Testis (tissue), 3 donors: Measurements from ENCODE around the gene PPP2R2D. TPM values are rescaled to one million over a fixed set of nuclear protein-coding genes. Genes with fewer than 3 reads are reported as not detected.

Experiments used
- DNase-seq: peaks from one replicate; pipeline ENCODE4 v3.0.0-alpha.2; 2019
- H3K27ac ChIP-seq, 2 donors: fragments of 200-600 bp; sonication (generic); one replicate each; pipeline ENCODE4 v1.5.1; 2019
- H3K27me3 ChIP-seq: fragments of 200-600 bp; sonication (generic); one replicate; pipeline ENCODE4 v1.5.1; 2019
- H3K36me3 ChIP-seq: fragments of 200-600 bp; sonication (generic); one replicate; pipeline ENCODE4 v1.5.1; 2017; ENCODE audit warnings: low read depth; ENCODE audit errors: missing control alignments
- H3K4me1 ChIP-seq: fragments of 200-600 bp; sonication (generic); one replicate; pipeline ENCODE4 v1.5.1; 2019
- H3K4me3 ChIP-seq, 2 donors: fragments of 200-600 bp; sonication (generic); one replicate each; pipeline ENCODE4 v1.5.1; 2017 to 2019
- H3K9me3 ChIP-seq: fragments of 200-600 bp; sonication (generic); one replicate; pipeline ENCODE4 v1.5.1; 2017
- POLR2A ChIP-seq: fragments of 450-650 bp; IDR thresholded peaks from one replicate; pipeline ENCODE4 v1.6.1; 2017; ENCODE audit warnings: antibody characterized with exemption, mild to moderate bottlenecking, moderate library complexity
- WGBS, 2 donors: methylation state at CpG; one replicate each; pipeline ENCODE4 v1.1.5; 2018; 5-methylcytosine and 5-hydroxymethylcytosine counted together
- intact Hi-C: fragments of 100-400 bp; cut with DNase I; formaldehyde crosslinking; loops from one replicate; pipeline ENCODE4 v1.15.1; 2023; ENCODE audit warnings: low total_unique reads
- polyA plus RNA-seq: library from polyadenylated mRNA; stranded (reverse); fragments of 350-450 nt; fragmentation: Illumina TruSeq; extraction: RNeasy Lipid Tissue Mini Kit (QIAGEN cat#74804); gene quantifications from one replicate; pipeline ENCODE4 v1.2.3, GENCODE V29; 2014; ENCODE audit warnings: low read depth, low replicate concordance; ENCODE audit not compliant: insufficient read depth
- total RNA-seq, 2 donors: library from RNA; depleted of rRNA; stranded (reverse); fragments of >200 nt; gene quantifications; one replicate each; pipeline ENCODE4 v1.2.3, GENCODE V29; 2016
- TF ChIP-seq, protein P1 (sequence below), 3 experiments: fragments of 450-650 bp in 2 of 3; fragments of 200-600 bp in 1 of 3; sonication (generic) in 1 of 3; IDR thresholded peaks; one replicate each; pipeline ENCODE4 v1.5.1; 2016 to 2019; ENCODE audit warnings: antibody characterized with exemption in 3 of 3, mild to moderate bottlenecking in 2 of 3, moderate library complexity in 1 of 3

Gene PPP2R2D
- total and polyA plus RNA-seq, 3 donors from 2014 or later = 34.9 to 49.2 (median 48.5) TPM

GRCh38 chr10:131896403-131896802 lies 4.4 kb upstream of the PPP2R2D start:
- Histone ChIP-seq H3K27ac (no peak overlapping the region), H3K4me1 (peaks cover 26% of the 10 kb centered on the region), H3K4me3 (no peak overlapping the region), H3K36me3 (no peaks in the 10 kb centered on the region), H3K27me3 (no peaks in the 10 kb centered on the region), H3K9me3 (no peaks in the 10 kb centered on the region)
- DNase-seq = no peak
- WGBS, 2 donors = 83 to 87% methylated on average over 9 of the region's 9 CpGs
- no peak for TF ChIP-seq POLR2A
- TF ChIP-seq, protein P1, sequence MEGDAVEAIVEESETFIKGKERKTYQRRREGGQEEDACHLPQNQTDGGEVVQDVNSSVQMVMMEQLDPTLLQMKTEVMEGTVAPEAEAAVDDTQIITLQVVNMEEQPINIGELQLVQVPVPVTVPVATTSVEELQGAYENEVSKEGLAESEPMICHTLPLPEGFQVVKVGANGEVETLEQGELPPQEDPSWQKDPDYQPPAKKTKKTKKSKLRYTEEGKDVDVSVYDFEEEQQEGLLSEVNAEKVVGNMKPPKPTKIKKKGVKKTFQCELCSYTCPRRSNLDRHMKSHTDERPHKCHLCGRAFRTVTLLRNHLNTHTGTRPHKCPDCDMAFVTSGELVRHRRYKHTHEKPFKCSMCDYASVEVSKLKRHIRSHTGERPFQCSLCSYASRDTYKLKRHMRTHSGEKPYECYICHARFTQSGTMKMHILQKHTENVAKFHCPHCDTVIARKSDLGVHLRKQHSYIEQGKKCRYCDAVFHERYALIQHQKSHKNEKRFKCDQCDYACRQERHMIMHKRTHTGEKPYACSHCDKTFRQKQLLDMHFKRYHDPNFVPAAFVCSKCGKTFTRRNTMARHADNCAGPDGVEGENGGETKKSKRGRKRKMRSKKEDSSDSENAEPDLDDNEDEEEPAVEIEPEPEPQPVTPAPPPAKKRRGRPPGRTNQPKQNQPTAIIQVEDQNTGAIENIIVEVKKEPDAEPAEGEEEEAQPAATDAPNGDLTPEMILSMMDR (IDR thresholded peaks at IDR 0.05) = no peak
- intact Hi-C loops = no loop called here

DNA sequence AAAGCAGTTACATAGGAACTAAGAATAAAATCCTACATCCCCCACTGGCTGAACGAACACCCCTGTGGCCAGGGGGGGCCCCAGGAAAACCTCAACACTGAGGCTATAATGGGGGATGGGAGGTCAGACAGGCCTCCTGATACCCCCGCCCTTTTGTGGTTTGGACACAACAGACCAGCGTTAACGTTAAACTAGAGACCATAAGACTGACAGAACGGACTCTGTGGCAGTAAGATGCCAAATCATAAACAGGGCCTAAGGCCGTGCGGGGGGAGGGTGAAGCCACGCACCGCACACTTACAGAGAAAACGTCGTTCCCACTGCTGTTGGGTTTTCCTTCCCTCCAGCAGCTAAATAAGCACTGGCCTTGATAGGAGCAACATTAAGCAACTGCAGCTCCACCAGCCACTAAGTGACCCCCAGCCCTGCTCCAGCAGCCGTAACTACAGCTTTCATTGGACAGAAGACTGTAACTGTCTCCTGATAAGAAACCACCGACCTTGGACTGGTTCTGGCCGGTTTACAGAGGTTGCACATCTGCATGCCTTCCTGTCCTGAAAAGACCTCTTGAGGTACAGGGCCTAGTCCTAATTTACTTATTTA lies 3.4 kb upstream of the PPP2R2D start:
- no peaks in the 10 kb centered on the region for H3K36me3 ChIP-seq
- no peak overlapping the region for H3K27ac ChIP-seq
- intact Hi-C loops = no loop called here
- H3K27me3 ChIP-seq = no peaks in the 10 kb centered on the region
- H3K4me1 ChIP-seq = peaks cover 25% of the 10 kb centered on the region
- TF ChIP-seq, protein P1 (IDR thresholded peaks at IDR 0.05) = no peak
- TF ChIP-seq POLR2A = no peak
- no peak overlapping the region for H3K4me3 ChIP-seq
- no peak for DNase-seq
- WGBS, 2 donors = 34 to 36% methylated on average over 11 to 14 of the region's 14 CpGs
- no peaks in the 10 kb centered on the region for H3K9me3 ChIP-seq

DNA sequence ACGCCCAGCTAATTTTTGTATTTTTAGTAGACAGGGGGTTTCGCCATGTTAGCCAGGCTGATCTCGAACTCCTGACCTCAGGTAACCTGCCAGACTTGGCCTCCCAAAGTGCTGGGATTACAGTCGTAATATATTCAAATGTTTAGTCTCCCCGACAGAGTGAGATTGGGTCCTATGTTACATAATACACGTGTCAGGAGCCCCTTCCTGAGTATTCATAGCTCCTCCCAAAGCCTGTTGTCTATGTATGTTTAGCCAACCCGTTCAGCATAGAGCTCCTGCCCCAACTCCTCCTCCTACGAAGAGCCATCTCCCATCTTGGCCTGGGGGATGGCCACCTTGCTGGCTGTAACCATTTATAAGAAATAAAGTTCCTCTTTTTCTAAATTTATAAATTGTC lies 2.7 kb upstream of the PPP2R2D start:
- H3K4me1 ChIP-seq = peaks cover 27% of the 10 kb centered on the region
- DNase-seq = no peak
- H3K27ac ChIP-seq = no peak overlapping the region
- intact Hi-C loops = no loop called here
- H3K4me3 ChIP-seq = no peak overlapping the region
- WGBS, 2 donors = 86 to 90% methylated on average over 8 of the region's 8 CpGs
- no peaks in the 10 kb centered on the region for H3K27me3 ChIP-seq
- no peaks in the 10 kb centered on the region for H3K9me3 ChIP-seq
- no peaks in the 10 kb centered on the region for H3K36me3 ChIP-seq
- TF ChIP-seq, protein P1 (IDR thresholded peaks at IDR 0.05) = no peak
- no peak for TF ChIP-seq POLR2A

- intact Hi-C loops = no loop called here
- 59 to 75% methylated on average over 5 of the region's 5 CpGs for WGBS, 2 donors
- TF ChIP-seq, protein P1 (IDR thresholded peaks at IDR 0.05) = no peak
- no peak for TF ChIP-seq POLR2A
Observed at GRCh38 chr10:131898713-131899112, 2.1 kb upstream of the PPP2R2D start.

GRCh38 chr10:131899116-131899690 lies 1.6 kb upstream of the PPP2R2D start:
- WGBS, 2 donors = 65 to 66% methylated on average over 8 of the region's 8 CpGs
- no peak for DNase-seq
- no peak overlapping the region for H3K4me3 ChIP-seq
- peaks cover 27% of the 10 kb centered on the region for H3K4me1 ChIP-seq
- no peaks in the 10 kb centered on the region for H3K27me3 ChIP-seq
- H3K27ac ChIP-seq = no peak overlapping the region
- TF ChIP-seq, protein P1 (IDR thresholded peaks at IDR 0.05) = no peak
- intact Hi-C loops = no loop called here
- no peaks in the 10 kb centered on the region for H3K36me3 ChIP-seq
- H3K9me3 ChIP-seq = no peaks in the 10 kb centered on the region

More at GRCh38 chr10:131898713-131899112, 2.1 kb upstream of the PPP2R2D start:
- Histone ChIP-seq H3K4me1 (peaks cover 27% of the 10 kb centered on the region), H3K36me3 (no peaks in the 10 kb centered on the region), H3K27ac (no peak overlapping the region), H3K27me3 (no peaks in the 10 kb centered on the region), H3K9me3 (no peaks in the 10 kb centered on the region), H3K4me3 (no peak overlapping the region)
- DNase-seq = no peak
